SK-N-SH treated with all-trans-retinoic acid at 6 μM for 48 hours (cell line): Measurements from ENCODE around the gene WDR76.

Experiments used
- ATAC-seq: fragments of 200-7000 bp; cut with Tn5 transposase; 3 replicates; pipeline ENCODE4 v1.9.1; 2020; ENCODE audit warnings: mild to moderate bottlenecking, moderate library complexity
- BACH2 ChIP-seq: fragments of 250-450 bp; sonication (Bioruptor Pico); IDR thresholded peaks from 2 replicates; pipeline ENCODE4 v1.9.0; 2021; ENCODE audit warnings: mild to moderate bottlenecking, borderline replicate concordance
- CSDC2 ChIP-seq: fragments of 250-450 bp; sonication (Bioruptor Pico); IDR thresholded peaks from 2 replicates; pipeline ENCODE4 v1.5.0; 2020; ENCODE audit warnings: mild to moderate bottlenecking, moderate library complexity
- ESRRG ChIP-seq: fragments of 250-450 bp; sonication (Bioruptor Pico); IDR thresholded peaks from 2 replicates; pipeline ENCODE4 v1.6.1; 2021; ENCODE audit warnings: mild to moderate bottlenecking
- GLIS3 ChIP-seq: fragments of 250-450 bp; sonication (Bioruptor Pico); IDR thresholded peaks from 2 replicates; pipeline ENCODE4 v1.5.0; 2020; ENCODE audit warnings: mild to moderate bottlenecking, moderate library complexity
- ISL1 ChIP-seq: fragments of 250-450 bp; sonication (Bioruptor Pico); IDR thresholded peaks from 2 replicates; pipeline ENCODE4 v2.1.2; 2022; ENCODE audit warnings: mild to moderate bottlenecking, moderate library complexity
- OSR1 ChIP-seq: fragments of 250-450 bp; sonication (Bioruptor Pico); IDR thresholded peaks from 2 replicates; pipeline ENCODE4 v1.8.0; 2022; ENCODE audit warnings: moderate library complexity, mild to moderate bottlenecking, inconsistent platforms
- PPARA ChIP-seq: fragments of 250-450 bp; sonication (Bioruptor Pico); IDR thresholded peaks from 2 replicates; pipeline ENCODE4 v1.5.0; 2020; ENCODE audit warnings: mild to moderate bottlenecking, borderline replicate concordance
- RARB ChIP-seq: fragments of 250-450 bp; sonication (Bioruptor Pico); IDR thresholded peaks from 2 replicates; pipeline ENCODE4 v1.8.0; 2021; ENCODE audit warnings: mild to moderate bottlenecking, moderate library complexity
- TCF4 ChIP-seq: fragments of 250-450 bp; sonication (Bioruptor Pico); IDR thresholded peaks from 2 replicates; pipeline ENCODE4 v1.8.0; 2021; ENCODE audit warnings: mild to moderate bottlenecking, moderate library complexity, borderline replicate concordance
- ZC3H10 ChIP-seq: fragments of 250-450 bp; sonication (Bioruptor Pico); IDR thresholded peaks from 2 replicates; pipeline ENCODE4 v1.5.1; 2021; ENCODE audit warnings: mild to moderate bottlenecking, moderate library complexity
- ZFP30 ChIP-seq: fragments of 450-650 bp; formaldehyde crosslinking; IDR thresholded peaks from 2 replicates; pipeline ENCODE4 v1.5.0; 2022; ENCODE audit warnings: mild to moderate bottlenecking, moderate library complexity
- ZNF565 ChIP-seq: fragments of 450-650 bp; formaldehyde crosslinking; conservative IDR thresholded peaks from 2 replicates; pipeline ENCODE4 v1.5.0; 2020; ENCODE audit warnings: low read depth, mild to moderate bottlenecking, moderate library complexity
- ZNF70 ChIP-seq: fragments of 450-650 bp; formaldehyde crosslinking; IDR thresholded peaks from 2 replicates; pipeline ENCODE4 v1.5.0; 2020; ENCODE audit warnings: mild to moderate bottlenecking, moderate library complexity
- ZNF8 ChIP-seq: fragments of 450-650 bp; formaldehyde crosslinking; IDR thresholded peaks from 2 replicates; pipeline ENCODE4 v1.5.0; 2020; ENCODE audit warnings: mild to moderate bottlenecking, moderate library complexity
- TF ChIP-seq, protein P1 (sequence below): fragments of 250-450 bp; sonication (Bioruptor Pico); IDR thresholded peaks from 2 replicates; pipeline ENCODE4 v1.5.1; 2021; ENCODE audit warnings: mild to moderate bottlenecking, moderate library complexity
- TF ChIP-seq, protein P2 (sequence below): fragments of 250-450 bp; sonication (Bioruptor Pico); IDR thresholded peaks from 2 replicates; pipeline ENCODE4 v1.5.1; 2020; ENCODE audit warnings: low read depth, mild to moderate bottlenecking, moderate library complexity
- TF ChIP-seq, protein P3 (sequence below): fragments of 250-450 bp; sonication (Bioruptor Pico); IDR thresholded peaks from 2 replicates; pipeline ENCODE4 v1.8.0; 2020; ENCODE audit warnings: mild to moderate bottlenecking, moderate library complexity, borderline replicate concordance
- TF ChIP-seq, protein P4 (sequence below): fragments of 250-450 bp; sonication (Bioruptor Pico); IDR thresholded peaks from 2 replicates; pipeline ENCODE4 v1.5.0; 2020; ENCODE audit warnings: mild to moderate bottlenecking, moderate library complexity

Gene WDR76

DNA sequence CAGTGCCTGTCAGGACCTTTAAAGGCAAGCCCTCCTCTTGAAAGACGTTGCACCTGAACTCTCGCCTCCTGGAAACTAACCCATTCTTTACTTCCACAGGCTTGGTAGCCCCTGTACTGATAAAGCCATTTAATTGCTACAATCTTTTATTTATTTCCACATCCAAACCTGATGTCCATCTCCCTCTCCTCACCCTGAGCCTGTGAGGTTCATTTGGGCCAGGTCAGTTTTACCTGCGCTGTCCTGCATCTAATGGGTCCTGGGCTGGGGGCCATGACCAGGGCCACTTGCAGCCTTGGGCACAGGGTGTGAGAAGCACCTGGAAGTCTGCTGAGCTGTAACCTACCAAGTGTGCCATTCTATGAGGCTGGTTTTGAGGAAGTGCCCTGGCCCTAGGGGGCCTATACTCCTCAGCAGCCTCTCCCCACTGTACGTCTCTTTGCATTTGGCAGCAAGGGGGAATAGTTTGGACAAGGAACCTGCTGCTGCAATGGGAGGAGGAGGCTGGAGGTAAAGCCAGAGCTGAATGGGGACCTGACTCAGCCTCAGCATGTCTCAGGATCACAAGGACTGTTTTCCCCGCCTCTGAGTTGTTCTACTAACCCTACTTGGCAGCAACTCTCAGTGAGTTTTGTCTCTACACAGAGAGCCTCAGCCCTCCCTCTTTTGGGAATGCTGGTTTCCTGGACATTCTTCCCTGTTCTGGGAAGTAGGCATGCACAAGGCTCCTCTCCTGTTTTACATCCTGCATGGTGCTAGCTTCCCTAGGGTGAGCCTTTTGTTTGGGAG, 53.8 kb downstream of the WDR76 start:
- TF ChIP-seq, protein P1, sequence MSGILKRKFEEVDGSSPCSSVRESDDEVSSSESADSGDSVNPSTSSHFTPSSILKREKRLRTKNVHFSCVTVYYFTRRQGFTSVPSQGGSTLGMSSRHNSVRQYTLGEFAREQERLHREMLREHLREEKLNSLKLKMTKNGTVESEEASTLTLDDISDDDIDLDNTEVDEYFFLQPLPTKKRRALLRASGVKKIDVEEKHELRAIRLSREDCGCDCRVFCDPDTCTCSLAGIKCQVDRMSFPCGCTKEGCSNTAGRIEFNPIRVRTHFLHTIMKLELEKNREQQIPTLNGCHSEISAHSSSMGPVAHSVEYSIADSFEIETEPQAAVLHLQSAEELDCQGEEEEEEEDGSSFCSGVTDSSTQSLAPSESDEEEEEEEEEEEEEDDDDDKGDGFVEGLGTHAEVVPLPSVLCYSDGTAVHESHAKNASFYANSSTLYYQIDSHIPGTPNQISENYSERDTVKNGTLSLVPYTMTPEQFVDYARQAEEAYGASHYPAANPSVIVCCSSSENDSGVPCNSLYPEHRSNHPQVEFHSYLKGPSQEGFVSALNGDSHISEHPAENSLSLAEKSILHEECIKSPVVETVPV (CRISPR knock-in tag): no peak
- TF ChIP-seq, protein P2, sequence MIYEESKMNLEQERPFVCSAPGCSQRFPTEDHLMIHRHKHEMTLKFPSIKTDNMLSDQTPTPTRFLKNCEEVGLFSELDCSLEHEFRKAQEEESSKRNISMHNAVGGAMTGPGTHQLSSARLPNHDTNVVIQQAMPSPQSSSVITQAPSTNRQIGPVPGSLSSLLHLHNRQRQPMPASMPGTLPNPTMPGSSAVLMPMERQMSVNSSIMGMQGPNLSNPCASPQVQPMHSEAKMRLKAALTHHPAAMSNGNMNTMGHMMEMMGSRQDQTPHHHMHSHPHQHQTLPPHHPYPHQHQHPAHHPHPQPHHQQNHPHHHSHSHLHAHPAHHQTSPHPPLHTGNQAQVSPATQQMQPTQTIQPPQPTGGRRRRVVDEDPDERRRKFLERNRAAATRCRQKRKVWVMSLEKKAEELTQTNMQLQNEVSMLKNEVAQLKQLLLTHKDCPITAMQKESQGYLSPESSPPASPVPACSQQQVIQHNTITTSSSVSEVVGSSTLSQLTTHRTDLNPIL (CRISPR knock-in tag): no peak
- TF ChIP-seq ZFP30 (CRISPR knock-in tag) (no peak), BACH2 (no peak), ZC3H10 (CRISPR knock-in tag) (no peak), TCF4 (CRISPR knock-in tag) (no peak), GLIS3 (CRISPR knock-in tag) (no peak), OSR1 (no peak), ZNF70 (CRISPR knock-in tag) (no peak), CSDC2 (CRISPR knock-in tag) (no peak), RARB (CRISPR knock-in tag) (no peak), ZNF565 (CRISPR knock-in tag) (no peak), ISL1 (CRISPR knock-in tag) (no peak), PPARA (CRISPR knock-in tag) (no peak), ZNF8 (CRISPR knock-in tag) (no peak), ESRRG (CRISPR knock-in tag) (no peak)
- TF ChIP-seq, protein P3, sequence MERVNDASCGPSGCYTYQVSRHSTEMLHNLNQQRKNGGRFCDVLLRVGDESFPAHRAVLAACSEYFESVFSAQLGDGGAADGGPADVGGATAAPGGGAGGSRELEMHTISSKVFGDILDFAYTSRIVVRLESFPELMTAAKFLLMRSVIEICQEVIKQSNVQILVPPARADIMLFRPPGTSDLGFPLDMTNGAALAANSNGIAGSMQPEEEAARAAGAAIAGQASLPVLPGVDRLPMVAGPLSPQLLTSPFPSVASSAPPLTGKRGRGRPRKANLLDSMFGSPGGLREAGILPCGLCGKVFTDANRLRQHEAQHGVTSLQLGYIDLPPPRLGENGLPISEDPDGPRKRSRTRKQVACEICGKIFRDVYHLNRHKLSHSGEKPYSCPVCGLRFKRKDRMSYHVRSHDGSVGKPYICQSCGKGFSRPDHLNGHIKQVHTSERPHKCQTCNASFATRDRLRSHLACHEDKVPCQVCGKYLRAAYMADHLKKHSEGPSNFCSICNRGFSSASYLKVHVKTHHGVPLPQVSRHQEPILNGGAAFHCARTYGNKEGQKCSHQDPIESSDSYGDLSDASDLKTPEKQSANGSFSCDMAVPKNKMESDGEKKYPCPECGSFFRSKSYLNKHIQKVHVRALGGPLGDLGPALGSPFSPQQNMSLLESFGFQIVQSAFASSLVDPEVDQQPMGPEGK: no peak
- TF ChIP-seq, protein P4, sequence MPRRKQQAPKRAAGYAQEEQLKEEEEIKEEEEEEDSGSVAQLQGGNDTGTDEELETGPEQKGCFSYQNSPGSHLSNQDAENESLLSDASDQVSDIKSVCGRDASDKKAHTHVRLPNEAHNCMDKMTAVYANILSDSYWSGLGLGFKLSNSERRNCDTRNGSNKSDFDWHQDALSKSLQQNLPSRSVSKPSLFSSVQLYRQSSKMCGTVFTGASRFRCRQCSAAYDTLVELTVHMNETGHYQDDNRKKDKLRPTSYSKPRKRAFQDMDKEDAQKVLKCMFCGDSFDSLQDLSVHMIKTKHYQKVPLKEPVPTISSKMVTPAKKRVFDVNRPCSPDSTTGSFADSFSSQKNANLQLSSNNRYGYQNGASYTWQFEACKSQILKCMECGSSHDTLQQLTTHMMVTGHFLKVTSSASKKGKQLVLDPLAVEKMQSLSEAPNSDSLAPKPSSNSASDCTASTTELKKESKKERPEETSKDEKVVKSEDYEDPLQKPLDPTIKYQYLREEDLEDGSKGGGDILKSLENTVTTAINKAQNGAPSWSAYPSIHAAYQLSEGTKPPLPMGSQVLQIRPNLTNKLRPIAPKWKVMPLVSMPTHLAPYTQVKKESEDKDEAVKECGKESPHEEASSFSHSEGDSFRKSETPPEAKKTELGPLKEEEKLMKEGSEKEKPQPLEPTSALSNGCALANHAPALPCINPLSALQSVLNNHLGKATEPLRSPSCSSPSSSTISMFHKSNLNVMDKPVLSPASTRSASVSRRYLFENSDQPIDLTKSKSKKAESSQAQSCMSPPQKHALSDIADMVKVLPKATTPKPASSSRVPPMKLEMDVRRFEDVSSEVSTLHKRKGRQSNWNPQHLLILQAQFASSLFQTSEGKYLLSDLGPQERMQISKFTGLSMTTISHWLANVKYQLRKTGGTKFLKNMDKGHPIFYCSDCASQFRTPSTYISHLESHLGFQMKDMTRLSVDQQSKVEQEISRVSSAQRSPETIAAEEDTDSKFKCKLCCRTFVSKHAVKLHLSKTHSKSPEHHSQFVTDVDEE (CRISPR knock-in tag): no peak
- ATAC-seq: 0 out of 3 replicates have a peak, but pooled peaks have one; percentile 9

DNA sequence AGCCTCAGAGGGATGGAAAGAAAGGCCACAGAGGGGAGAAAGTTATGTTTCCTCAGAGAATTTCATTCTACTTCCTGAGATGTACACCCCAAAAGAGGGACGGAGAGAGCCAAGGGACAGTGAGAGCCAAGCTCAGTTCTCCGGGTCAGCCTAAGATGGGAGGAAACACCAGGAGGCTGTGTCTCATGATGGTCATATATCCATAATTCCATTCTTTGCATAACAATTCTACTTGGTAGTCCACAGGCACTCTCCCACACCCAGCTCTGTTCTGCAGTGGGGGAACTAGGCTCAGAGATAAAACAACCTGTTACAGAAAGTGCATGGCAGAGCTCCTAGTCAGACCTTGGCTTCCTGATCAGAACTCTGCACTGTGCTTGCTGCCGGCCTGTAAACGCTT, 54.4 kb downstream of the WDR76 start:
- TF ChIP-seq, protein P1 (CRISPR knock-in tag): no peak
- TF ChIP-seq, protein P4 (CRISPR knock-in tag): no peak
- TF ChIP-seq ZNF565 (CRISPR knock-in tag): no peak
- ATAC-seq: no peak
